HepG2 (cell line): ENCODE data around the gene NBPF1. TPM values are rescaled to one million over a fixed set of nuclear protein-coding genes. Genes with fewer than 3 reads are reported as not detected.

Experiments used
- AHDC1 ChIP-seq: sonication (generic); formaldehyde crosslinking; IDR thresholded peaks from 2 replicates; pipeline ENCODE4 v1.5.1; 2020; ENCODE audit warnings: mild to moderate bottlenecking, missing genetic modification reagents, borderline replicate concordance
- ATF7 ChIP-seq, 2 experiments: fragments of 450-650 bp in 1 of 2; sonication (generic) in 1 of 2; formaldehyde crosslinking in 1 of 2; IDR thresholded peaks; 2 replicates each; pipeline versions ENCODE4 v1.4.0 to v1.6.1; 2016 to 2020; ENCODE audit warnings: antibody characterized with exemption in 1 of 2, mild to moderate bottlenecking in 1 of 2, missing genetic modification reagents in 1 of 2
- BRCA1 ChIP-seq: sonication (generic); formaldehyde crosslinking; IDR thresholded peaks from 2 replicates; pipeline ENCODE4 v1.4.0; 2020; ENCODE audit warnings: missing genetic modification reagents
- CREB3 ChIP-seq: sonication (generic); formaldehyde crosslinking; IDR thresholded peaks from 2 replicates; pipeline ENCODE4 v1.5.0; 2020; ENCODE audit warnings: missing genetic modification reagents
- ELF3 ChIP-seq: IDR thresholded peaks from 2 replicates; pipeline ENCODE4 v1.6.1; 2016; ENCODE audit warnings: missing genetic modification reagents, missing compliant biosample characterization
- MED13 ChIP-seq: sonication (generic); formaldehyde crosslinking; IDR thresholded peaks from 2 replicates; pipeline ENCODE4 v1.5.0; 2020; ENCODE audit warnings: missing genetic modification reagents
- RARA ChIP-seq: IDR thresholded peaks from 2 replicates; pipeline ENCODE4 v1.6.1; 2016; ENCODE audit warnings: missing genetic modification reagents, missing compliant biosample characterization
- SP5 ChIP-seq: IDR thresholded peaks from 2 replicates; pipeline ENCODE4 v1.6.1; 2016; ENCODE audit warnings: low read depth, borderline replicate concordance
- ZBTB8A ChIP-seq: sonication (generic); formaldehyde crosslinking; IDR thresholded peaks from 2 replicates; pipeline ENCODE4 v1.4.0; 2020; ENCODE audit warnings: mild to moderate bottlenecking, low read depth, missing genetic modification reagents, borderline replicate concordance
- ZNF18 ChIP-seq: sonication (generic); formaldehyde crosslinking; IDR thresholded peaks from 2 replicates; pipeline ENCODE4 v1.8.0; 2022; ENCODE audit warnings: mild to moderate bottlenecking, missing genetic modification reagents; ENCODE audit not compliant: insufficient replicate concordance
- ZNF224 ChIP-seq: sonication (generic); formaldehyde crosslinking; IDR thresholded peaks from 2 replicates; pipeline ENCODE4 v1.5.0; 2020; ENCODE audit warnings: mild to moderate bottlenecking, missing genetic modification reagents
- ZNF264 ChIP-seq: sonication (generic); formaldehyde crosslinking; IDR thresholded peaks from 2 replicates; pipeline ENCODE4 v1.4.0; 2020; ENCODE audit warnings: missing genetic modification reagents
- ZNF816 ChIP-seq: sonication (generic); formaldehyde crosslinking; IDR thresholded peaks from 2 replicates; pipeline ENCODE4 v1.8.0; 2022; ENCODE audit warnings: missing genetic modification reagents, mild to moderate bottlenecking, borderline replicate concordance
- ZNF83 ChIP-seq: sonication (generic); formaldehyde crosslinking; IDR thresholded peaks from 2 replicates; pipeline ENCODE4 v1.4.0; 2020; ENCODE audit warnings: missing genetic modification reagents, mild to moderate bottlenecking, borderline replicate concordance
- polyA plus RNA-seq, 8 experiments: library from polyadenylated mRNA; depleted of rRNA in 3 of 8; stranded (reverse) in 7 of 8; unstranded in 1 of 8; fragments of >200 nt; fragmentation: Illumina TruSeq in 4 of 8; extraction: Trizol in 4 of 8; gene quantifications; 2 replicates each; pipeline versions ENCODE4 v1.2.1 to v1.2.3, GENCODE V29; 2011 to 2016; ENCODE audit warnings: low read depth in 4 of 8, missing spikeins in 1 of 8, mixed read lengths in 1 of 8; ENCODE audit not compliant: insufficient read depth in 1 of 8
- total RNA-seq, 5 experiments: library from RNA; depleted of rRNA; stranded (reverse); fragments of >200 nt; fragmentation: Illumina TruSeq; extraction: Trizol; gene quantifications; 2 replicates each; pipeline ENCODE4 v1.2.3, GENCODE V29; 2016; ENCODE audit warnings: low read depth in 1 of 5
- TF ChIP-seq, protein P1 (sequence below): sonication (generic); formaldehyde crosslinking; IDR thresholded peaks from 2 replicates; pipeline ENCODE4 v1.4.0; 2020; ENCODE audit warnings: missing genetic modification reagents

Gene NBPF1
- total and polyA plus RNA-seq, 2 of the 13 experiments (the other 11 are each of a cell fraction or from before 2014, with no cell fraction given) = 30.3 to 35.6 TPM

DNA sequence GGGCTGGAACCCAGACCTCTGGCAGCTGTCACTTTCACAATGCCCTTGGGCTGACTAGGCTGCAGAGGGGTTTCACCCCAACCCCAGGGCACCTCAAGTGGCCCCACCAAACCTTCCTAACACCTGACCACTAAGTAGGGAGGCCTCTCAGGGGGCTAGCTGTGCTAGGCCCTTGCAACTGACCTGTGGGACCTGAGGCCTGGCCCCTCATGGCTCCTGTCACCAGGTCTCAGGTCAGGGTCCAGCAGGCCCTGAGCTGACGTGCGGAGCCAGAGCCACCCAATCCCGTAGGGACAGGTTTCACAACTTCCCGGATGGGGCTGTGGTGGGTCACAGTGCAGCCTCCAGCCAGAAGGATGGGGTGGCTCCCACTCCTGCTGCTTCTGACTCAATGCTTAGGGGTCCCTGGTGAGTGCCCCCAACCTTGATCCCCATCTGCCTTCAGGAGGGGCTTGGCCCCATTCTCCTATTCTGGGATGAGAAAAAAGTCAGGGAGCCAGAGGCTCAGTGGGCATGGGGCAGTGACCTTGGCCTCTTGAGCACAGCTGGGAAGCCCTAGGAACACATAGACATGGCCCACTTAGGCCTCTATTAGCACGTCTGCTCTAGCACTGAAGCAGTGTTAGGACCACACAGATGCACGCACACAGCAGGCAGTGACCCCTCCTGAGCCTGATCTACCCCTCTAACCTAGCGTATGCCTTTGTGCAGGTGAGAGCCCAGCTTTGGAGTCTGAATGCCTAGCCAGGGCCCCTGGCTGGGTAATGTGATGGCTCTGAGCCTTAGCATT is 32.1 kb upstream of the NBPF1 start (continued):
- peak; percentile 74; the same call in 1 of the 2 replicates for TF ChIP-seq CREB3 (CRISPR knock-in tag)
- peak; percentile 93 for TF ChIP-seq RARA
- peak; percentile 34 for TF ChIP-seq BRCA1 (CRISPR knock-in tag)
- TF ChIP-seq ZNF224 = peak; percentile 92
- TF ChIP-seq AHDC1 (CRISPR knock-in tag) = peak; percentile 84
- TF ChIP-seq ATF7 (IDR thresholded peaks at IDR 0.05) = peak; percentile 46
- TF ChIP-seq ATF7 (CRISPR knock-in tag; IDR thresholded peaks at IDR 0.05) = peak; percentile 57
- TF ChIP-seq ZNF264 (CRISPR knock-in tag) = peak; percentile 96
- TF ChIP-seq ELF3 (CRISPR knock-in tag) = peak; percentile 96
- TF ChIP-seq, protein P1, sequence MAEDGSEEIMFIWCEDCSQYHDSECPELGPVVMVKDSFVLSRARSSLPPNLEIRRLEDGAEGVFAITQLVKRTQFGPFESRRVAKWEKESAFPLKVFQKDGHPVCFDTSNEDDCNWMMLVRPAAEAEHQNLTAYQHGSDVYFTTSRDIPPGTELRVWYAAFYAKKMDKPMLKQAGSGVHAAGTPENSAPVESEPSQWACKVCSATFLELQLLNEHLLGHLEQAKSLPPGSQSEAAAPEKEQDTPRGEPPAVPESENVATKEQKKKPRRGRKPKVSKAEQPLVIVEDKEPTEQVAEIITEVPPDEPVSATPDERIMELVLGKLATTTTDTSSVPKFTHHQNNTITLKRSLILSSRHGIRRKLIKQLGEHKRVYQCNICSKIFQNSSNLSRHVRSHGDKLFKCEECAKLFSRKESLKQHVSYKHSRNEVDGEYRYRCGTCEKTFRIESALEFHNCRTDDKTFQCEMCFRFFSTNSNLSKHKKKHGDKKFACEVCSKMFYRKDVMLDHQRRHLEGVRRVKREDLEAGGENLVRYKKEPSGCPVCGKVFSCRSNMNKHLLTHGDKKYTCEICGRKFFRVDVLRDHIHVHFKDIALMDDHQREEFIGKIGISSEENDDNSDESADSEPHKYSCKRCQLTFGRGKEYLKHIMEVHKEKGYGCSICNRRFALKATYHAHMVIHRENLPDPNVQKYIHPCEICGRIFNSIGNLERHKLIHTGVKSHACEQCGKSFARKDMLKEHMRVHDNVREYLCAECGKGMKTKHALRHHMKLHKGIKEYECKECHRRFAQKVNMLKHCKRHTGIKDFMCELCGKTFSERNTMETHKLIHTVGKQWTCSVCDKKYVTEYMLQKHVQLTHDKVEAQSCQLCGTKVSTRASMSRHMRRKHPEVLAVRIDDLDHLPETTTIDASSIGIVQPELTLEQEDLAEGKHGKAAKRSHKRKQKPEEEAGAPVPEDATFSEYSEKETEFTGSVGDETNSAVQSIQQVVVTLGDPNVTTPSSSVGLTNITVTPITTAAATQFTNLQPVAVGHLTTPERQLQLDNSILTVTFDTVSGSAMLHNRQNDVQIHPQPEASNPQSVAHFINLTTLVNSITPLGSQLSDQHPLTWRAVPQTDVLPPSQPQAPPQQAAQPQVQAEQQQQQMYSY (CRISPR knock-in tag) = peak; percentile 65
- peak; percentile 38; the same call in 1 of the 2 replicates for TF ChIP-seq ZNF83 (CRISPR knock-in tag)
- TF ChIP-seq ZBTB8A (CRISPR knock-in tag) = peak; percentile 60; the same call in 1 of the 2 replicates
- peak; percentile 90 for TF ChIP-seq MED13 (CRISPR knock-in tag)
- peak; percentile 20 for TF ChIP-seq ZNF18
- TF ChIP-seq SP5 (CRISPR knock-in tag) = peak; percentile 27
- peak; percentile 99 for TF ChIP-seq ZNF816 (CRISPR knock-in tag)
